Anterior cingulate cortex (tissue), 58 donors: ENCODE data around the gene PDGFD.

Experiments
- DNase-seq, 58 donors: peaks; one replicate each; lab custom pipeline; 2025; lab: John Stamatoyannopoulos, UW

PDGFD gene

GRCh38 chr11:104164028-104164520, at the start of gene PDGFD:
Gene PDGFD, minus strand, starts transcription at chr11:104164147.
- DNase-seq: peak in 15 of 58 donors; percentile 1 to 27 (median 13)

GRCh38 chr11:104206936-104207335, 43.0 kb upstream of the PDGFD start:
- DNase-seq: no peak

- no peak for DNase-seq
Measured at GRCh38 chr11:104205838-104206237, 41.9 kb upstream of the PDGFD start.

DNA sequence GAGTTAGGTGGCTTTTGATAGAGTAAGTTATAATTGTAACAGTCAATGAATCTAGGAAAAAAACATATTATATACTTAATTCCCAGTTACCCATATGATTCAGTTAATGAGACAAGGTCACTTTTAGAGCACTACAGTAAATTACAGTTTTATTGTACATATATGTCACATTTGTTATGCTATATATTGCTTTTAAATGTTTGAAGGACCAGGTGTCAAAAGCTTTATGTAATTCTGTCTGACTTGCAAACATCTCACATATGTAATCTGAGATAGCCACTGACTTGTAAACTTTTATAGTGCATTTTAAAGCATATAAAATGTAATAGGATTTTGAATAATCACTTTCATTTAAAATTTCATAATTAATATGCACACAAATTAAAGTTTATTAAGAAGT, 36.7 kb upstream of the PDGFD start:
- DNase-seq: no peak

GRCh38 chr11:104199053-104199452, 35.1 kb upstream of the PDGFD start:
- DNase-seq: no peak

GRCh38 chr11:104198576-104198975, 34.6 kb upstream of the PDGFD start:
- no peak for DNase-seq

DNA sequence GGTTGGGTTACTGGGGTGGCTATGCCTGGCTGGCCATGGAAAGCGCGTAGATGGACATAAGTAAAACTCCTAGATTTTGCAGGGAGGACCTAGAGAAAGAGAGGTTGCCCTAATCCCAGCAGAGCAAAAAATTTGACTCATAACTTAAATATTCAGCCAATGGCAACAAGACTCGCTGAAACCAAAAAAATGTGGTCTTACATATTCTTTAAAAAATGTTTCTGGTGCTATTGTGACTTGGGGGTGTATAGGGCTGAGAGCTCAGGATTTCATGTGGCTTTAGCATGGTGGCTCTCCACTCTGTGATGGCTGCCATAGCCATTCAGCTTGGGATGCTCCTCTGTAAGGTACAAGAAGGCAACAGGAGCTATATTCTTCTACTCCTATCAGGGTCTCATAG, 27.2 kb upstream of the PDGFD start:
- no peak for DNase-seq

- DNase-seq: no peak
Measured at GRCh38 chr11:104183593-104183992, 19.6 kb upstream of the PDGFD start.

DNA sequence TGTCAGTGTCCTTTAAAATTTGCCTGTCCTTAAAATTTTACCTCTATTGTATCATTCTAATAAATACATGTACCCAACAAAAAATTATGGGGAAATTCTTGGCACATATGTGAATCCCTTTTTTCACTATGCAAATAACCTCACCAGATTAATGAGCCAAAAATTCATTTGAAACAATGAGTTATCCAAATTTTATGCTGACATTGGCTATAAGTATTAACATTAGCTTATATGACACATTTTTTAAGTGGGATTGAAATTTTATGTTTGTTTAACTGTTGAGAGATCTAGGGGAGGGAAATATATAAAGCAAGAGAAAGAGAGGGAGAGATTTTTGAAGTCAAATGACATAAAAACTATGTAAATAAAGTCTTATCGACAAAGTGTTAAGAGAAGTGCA, 11.8 kb upstream of the PDGFD start:
- DNase-seq: no peak

- DNase-seq: no peak
Measured at GRCh38 chr11:104169091-104169490, 5.1 kb upstream of the PDGFD start.

GRCh38 chr11:104165014-104165413, 1.1 kb upstream of the PDGFD start:
- DNase-seq: no peak

GRCh38 chr11:104163100-104164027, 583 bp downstream of the PDGFD start:
- DNase-seq: peak in 3 of 58 donors; percentile 1 to 3 (median 2)

- DNase-seq: no peak
Measured at GRCh38 chr11:104161751-104162450, 2.0 kb downstream of the PDGFD start.

DNA sequence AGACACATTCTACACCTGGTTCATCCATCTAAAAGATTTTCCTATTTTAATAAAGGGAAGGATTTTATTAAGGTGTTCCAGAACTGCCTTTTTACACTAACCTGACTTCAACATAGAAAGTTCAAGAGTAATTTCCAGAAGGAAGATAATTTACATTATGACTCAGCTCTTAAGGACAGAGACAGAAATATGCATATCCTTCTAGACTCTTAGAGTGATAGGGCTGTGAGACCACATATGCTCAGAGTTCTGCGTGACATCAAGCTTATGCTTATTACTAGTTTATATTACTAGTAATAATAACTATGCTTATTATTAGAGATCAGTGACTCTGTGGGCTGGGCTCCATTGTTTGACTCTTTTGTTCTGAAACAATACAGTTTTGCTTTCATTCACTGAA, 4.6 kb downstream of the PDGFD start:
- no peak for DNase-seq

DNA sequence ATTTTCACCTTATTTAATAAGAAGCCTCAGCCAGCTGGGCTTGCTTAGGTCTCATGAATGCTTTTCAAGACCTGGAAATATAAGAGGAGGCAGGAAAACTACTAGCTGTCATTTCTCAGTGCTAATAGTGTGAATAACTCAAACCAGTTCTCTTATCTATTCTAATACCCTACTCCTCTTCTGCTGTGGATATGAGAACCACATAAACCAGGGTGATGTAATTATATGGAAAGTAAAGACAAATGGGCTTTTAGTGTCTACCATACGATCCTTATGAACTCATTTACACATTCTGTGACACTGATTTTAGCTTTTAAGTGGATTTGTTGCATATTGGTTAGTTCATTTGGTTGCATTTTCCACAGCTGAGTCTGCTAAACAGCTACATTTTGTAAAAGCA, 8.6 kb downstream of the PDGFD start:
- DNase-seq: no peak

GRCh38 chr11:104154296-104154695, 9.7 kb downstream of the PDGFD start:
- no peak for DNase-seq

DNA sequence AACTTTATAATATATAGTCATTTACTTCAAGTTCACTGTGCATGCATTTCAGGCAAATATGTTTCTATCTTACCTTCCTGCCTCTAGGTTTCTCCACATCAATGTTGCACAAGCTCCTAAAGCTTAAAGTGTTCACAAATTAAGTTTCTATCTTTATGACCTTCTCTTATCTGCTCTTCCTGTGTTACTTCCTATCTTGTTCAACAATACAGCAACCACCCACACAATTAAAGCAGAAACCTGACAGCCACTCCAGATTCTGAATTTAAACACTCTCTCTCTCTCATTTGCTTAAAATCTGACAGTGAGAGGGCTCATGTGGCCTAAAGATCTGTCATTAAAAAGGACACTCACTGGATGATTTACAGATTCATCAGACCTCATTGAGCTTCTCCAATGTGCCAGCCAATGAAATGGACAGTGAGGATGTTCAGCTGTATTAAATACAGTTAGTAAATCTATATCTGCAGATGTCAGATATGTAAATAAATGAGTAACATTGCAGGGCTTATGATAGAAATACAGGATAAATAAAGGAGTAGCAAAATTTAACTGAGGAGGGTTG, 10.9 kb downstream of the PDGFD start:
- DNase-seq: no peak

- no peak for DNase-seq
Measured at GRCh38 chr11:104151404-104152204, 12.3 kb downstream of the PDGFD start.

GRCh38 chr11:104148706-104149105, 15.2 kb downstream of the PDGFD start:
- DNase-seq: no peak

GRCh38 chr11:104148074-104148473, 15.9 kb downstream of the PDGFD start:
- no peak for DNase-seq
